Measurements from ENCODE around the gene NADK. TPM values are rescaled to one million over a fixed set of nuclear protein-coding genes. Genes with fewer than 3 reads are reported as not detected.
"Not testable (repeated sequence)": the region's sequence is repeated elsewhere in the genome, so short reads cannot be mapped to it uniquely, and the experiment has no call there.

The NADK gene
- total RNA-seq, 8 experiments from 2014 or later: 28.6 to 103 (median 41.1) TPM

GRCh38 chr1:1748686-1749321, 29.5 kb downstream of the NADK start:
- Histone ChIP-seq H3K4me1 (replicated peaks in 1 of 2) (peaks cover 18 to 20% of the 10 kb centered on the region in 2 donors), H3K4me3 (no peak overlapping the region), H3K27ac (peak overlapping the region in 1 of 2 donors; percentile 24)
- ATAC-seq (replicated peaks in 6 of 8): peak in 1 of 8 experiments; percentile 6
- in situ Hi-C loops (cut with MboI; ENCODE audit: low pct_unique_long_range_greater_than_20kb in 2 of 9, low sequenced_read_pairs in 9 of 9, unreplicated experiment in 9 of 9): no loop called here
- WGBS, 10 experiments: 36 to 68% (median 50%) methylated on average over 5 to 9 of the region's 18 CpGs; no CpG with 5 or more reads in 4 of the 10 experiments

DNA sequence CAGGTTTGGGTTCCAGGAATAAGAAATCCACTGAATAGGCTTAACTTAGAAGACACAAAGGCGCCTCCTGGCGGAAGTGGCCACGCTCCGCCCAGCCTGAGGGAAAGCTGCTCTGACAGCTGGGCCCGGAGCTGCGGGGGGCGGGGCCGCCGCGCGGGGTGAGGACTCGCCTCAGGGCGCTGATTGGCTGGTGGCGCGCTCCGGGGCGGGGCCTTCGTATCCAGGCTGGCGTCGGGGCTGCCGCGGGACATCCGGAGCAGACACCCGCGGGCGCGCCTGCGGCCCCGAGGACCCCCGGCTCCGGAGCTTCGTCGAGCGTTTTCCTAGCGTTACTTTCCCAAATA, 31.7 kb downstream of the NADK start:
- H3K4me1 ChIP-seq (replicated peaks in 1 of 2); in situ Hi-C loops (cut with MboI; ENCODE audit: low pct_unique_long_range_greater_than_20kb in 2 of 9, low sequenced_read_pairs in 9 of 9, unreplicated experiment in 9 of 9): not testable (repeated sequence)
- no CpG with 5 or more reads among the region's 35 CpGs for WGBS, 10 experiments
- peak; percentile 69 to 90 (median 82) for ATAC-seq (replicated peaks in 6 of 8)
- peak overlapping the region; percentile 100 for H3K27ac ChIP-seq
- peak overlapping the region; percentile 39 to 64 (median 46) for H3K4me3 ChIP-seq

DNA sequence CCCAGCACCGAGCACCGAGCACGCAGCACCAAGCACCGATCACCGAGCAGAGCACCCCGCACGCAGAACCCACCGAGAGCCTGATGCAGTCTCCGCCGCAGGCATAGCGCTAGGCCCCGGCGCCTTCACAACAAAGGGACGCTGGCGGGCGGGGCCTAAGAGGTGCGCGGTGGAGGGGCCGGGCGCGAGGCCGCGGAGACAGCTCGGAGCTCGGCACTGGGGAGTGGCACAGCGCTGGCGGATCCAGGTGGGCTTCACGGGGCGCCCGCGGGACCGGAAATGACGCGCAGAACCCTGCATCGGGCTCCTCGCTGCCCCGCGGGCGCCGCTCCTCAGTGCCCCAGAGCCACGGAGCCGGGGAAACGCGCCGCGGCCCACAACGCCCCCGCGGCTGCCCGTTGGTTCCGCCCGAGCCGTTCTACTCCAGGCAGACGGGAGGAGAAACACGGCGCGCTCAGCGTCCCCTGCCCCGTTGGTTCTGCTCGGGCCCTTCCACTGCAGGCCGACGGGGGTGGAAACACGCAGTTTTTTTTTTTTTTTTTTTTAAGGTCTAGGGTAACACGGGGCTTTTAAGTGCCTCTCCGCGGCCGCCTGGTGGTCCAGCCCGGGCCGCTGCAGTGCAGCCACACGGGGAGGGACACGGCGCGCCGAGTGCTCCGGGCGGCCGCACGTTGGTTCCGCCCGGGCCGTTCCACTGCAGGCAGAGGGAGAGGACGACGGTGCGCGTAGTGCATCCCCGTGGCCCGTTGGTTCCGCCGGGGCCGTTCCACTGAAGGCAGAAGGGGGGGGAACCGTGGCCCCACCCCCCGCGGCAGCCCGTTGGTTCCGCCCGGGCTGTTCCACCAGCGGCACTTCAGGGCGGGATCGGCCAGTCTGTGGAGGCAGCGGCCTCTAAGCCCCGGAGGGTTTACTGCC, 32.4 kb downstream of the NADK start:
- no CpG with 5 or more reads among the region's 101 CpGs for WGBS, 10 experiments
- H3K4me3 ChIP-seq: peak overlapping the region; percentile 39 to 64 (median 46)
- ATAC-seq (replicated peaks in 6 of 8): peak; percentile 70 to 89 (median 82)
- H3K4me1 ChIP-seq (replicated peaks in 1 of 2); in situ Hi-C loops (cut with MboI; ENCODE audit: low pct_unique_long_range_greater_than_20kb in 2 of 9, low sequenced_read_pairs in 9 of 9, unreplicated experiment in 9 of 9): not testable (repeated sequence)
- peak overlapping the region; percentile 100 for H3K27ac ChIP-seq

GRCh38 chr1:1742529-1742928, 35.7 kb downstream of the NADK start:
- in situ Hi-C loops (cut with MboI; ENCODE audit: low pct_unique_long_range_greater_than_20kb in 2 of 9, low sequenced_read_pairs in 9 of 9, unreplicated experiment in 9 of 9); ATAC-seq (replicated peaks in 6 of 8); H3K27ac ChIP-seq; H3K4me1 ChIP-seq (replicated peaks in 1 of 2); H3K4me3 ChIP-seq: not testable (repeated sequence)
- WGBS, 10 experiments: 67 to 100% (median 86%) methylated on average over 1 to 10 of the region's 11 CpGs; no CpG with 5 or more reads in 6 of the 10 experiments

DNA sequence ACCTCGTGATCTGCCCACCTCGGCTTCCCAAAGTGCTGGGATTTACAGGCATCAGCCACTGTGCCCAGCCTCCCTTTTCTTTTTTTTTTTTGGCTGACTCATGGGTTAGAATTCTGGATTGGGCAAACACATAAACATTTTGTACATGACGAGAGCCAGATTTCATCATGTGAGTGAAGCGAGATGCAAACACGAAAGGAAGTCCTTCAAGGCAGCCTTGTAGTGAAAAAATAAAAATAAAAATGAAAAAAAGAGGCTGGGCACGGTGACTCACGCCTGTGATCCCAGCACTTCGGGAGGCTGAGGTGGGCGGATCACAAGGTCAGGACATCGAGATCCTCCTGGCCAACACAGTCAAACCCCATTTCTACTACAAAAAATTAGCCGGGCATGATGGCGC, 37.3 kb downstream of the NADK start:
- H3K4me1 ChIP-seq (replicated peaks in 1 of 2); H3K4me3 ChIP-seq; in situ Hi-C loops (cut with MboI; ENCODE audit: low pct_unique_long_range_greater_than_20kb in 2 of 9, low sequenced_read_pairs in 9 of 9, unreplicated experiment in 9 of 9); H3K27ac ChIP-seq: not testable (repeated sequence)
- ATAC-seq (replicated peaks in 6 of 8): peak in 2 of 8 experiments; percentile 34 to 70
- 0 to 100% (median 89%) methylated on average over 2 to 9 of the region's 12 CpGs; no CpG with 5 or more reads in 3 of the 10 experiments for WGBS, 10 experiments

- H3K4me3 ChIP-seq; H3K4me1 ChIP-seq (replicated peaks in 1 of 2); H3K27ac ChIP-seq; in situ Hi-C loops (cut with MboI; ENCODE audit: low pct_unique_long_range_greater_than_20kb in 2 of 9, low sequenced_read_pairs in 9 of 9, unreplicated experiment in 9 of 9): not testable (repeated sequence)
- WGBS, 10 experiments: no CpG with 5 or more reads among the region's 22 CpGs
- ATAC-seq (replicated peaks in 6 of 8): peak in 3 of 8 experiments; percentile 19 to 30 (median 21)
Observed at GRCh38 chr1:1738799-1739337, 39.4 kb downstream of the NADK start.

GRCh38 chr1:1737675-1738590, 40.3 kb downstream of the NADK start:
- H3K4me1 ChIP-seq (replicated peaks in 1 of 2); H3K27ac ChIP-seq; H3K4me3 ChIP-seq; in situ Hi-C loops (cut with MboI; ENCODE audit: low pct_unique_long_range_greater_than_20kb in 2 of 9, low sequenced_read_pairs in 9 of 9, unreplicated experiment in 9 of 9): not testable (repeated sequence)
- ATAC-seq (replicated peaks in 6 of 8): peak in 5 of 8 experiments; percentile 15 to 51 (median 29)
- no CpG with 5 or more reads among the region's 44 CpGs for WGBS, 10 experiments

GRCh38 chr1:1732381-1732780, 45.9 kb downstream of the NADK start:
- H3K4me3 ChIP-seq: no peak overlapping the region
- ATAC-seq (replicated peaks in 6 of 8): no peak
- in situ Hi-C loops (cut with MboI; ENCODE audit: low pct_unique_long_range_greater_than_20kb in 2 of 9, low sequenced_read_pairs in 9 of 9, unreplicated experiment in 9 of 9): no loop called here
- 93 to 100% (median 100%) methylated on average over 1 to 15 of the region's 17 CpGs; no CpG with 5 or more reads in 3 of the 10 experiments for WGBS, 10 experiments
- no peaks in the 10 kb centered on the region for H3K4me1 ChIP-seq (replicated peaks in 1 of 2)
- no peak overlapping the region for H3K27ac ChIP-seq

DNA sequence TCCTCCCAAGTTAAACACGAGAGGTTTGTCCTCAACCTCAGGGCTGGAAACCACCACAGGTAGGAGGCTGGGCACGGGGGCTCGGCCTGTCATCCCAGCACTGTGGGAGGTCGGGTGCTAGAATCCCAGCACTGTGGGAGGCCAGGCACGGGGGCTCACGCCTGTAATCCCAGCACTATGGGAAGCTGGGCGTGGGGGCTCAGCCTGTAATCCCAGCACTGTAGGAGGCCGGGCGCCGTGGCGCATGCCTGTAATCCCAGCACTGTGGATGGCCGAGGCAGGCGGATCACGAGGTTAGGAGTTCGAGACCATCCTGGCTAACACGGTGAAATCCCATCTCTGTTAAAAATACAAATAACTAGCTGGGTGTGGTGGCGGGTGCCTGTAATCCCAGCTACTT, 47.4 kb downstream of the NADK start:
- in situ Hi-C loops (cut with MboI; ENCODE audit: low pct_unique_long_range_greater_than_20kb in 2 of 9, low sequenced_read_pairs in 9 of 9, unreplicated experiment in 9 of 9): no loop called here
- ATAC-seq (replicated peaks in 6 of 8): peak in 2 of 8 experiments; percentile 20
- no peak overlapping the region for H3K4me3 ChIP-seq
- no peak overlapping the region for H3K27ac ChIP-seq
- no peaks in the 10 kb centered on the region for H3K4me1 ChIP-seq (replicated peaks in 1 of 2)
- WGBS, 10 experiments: 74 to 100% (median 100%) methylated on average over 1 to 10 of the region's 17 CpGs; no CpG with 5 or more reads in 4 of the 10 experiments

DNA sequence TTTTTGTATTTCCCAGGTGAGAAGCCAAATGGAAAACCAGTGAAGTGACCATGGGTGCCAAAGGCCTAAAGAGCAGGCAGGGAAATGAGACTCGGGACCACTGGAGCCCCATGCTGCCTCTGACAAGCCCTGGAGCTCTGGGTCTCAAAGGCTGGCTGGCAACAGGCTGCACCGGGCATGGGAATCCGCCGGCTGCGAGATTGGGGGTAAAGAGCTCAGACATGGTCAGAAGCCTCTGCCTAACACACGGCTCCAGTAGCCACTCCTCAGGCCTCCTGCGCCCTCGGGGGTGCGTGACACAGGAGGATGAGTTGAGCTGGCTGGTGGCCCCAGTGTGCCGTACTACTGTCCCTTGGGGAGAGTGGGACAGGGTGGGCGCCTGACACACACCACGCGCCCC, 48.0 kb downstream of the NADK start:
- in situ Hi-C loops (cut with MboI; ENCODE audit: low pct_unique_long_range_greater_than_20kb in 2 of 9, low sequenced_read_pairs in 9 of 9, unreplicated experiment in 9 of 9); H3K4me1 ChIP-seq (replicated peaks in 1 of 2); H3K4me3 ChIP-seq; H3K27ac ChIP-seq: not testable (repeated sequence)
- ATAC-seq (replicated peaks in 6 of 8): peak in 3 of 8 experiments; percentile 9 to 32 (median 26)
- no CpG with 5 or more reads among the region's 13 CpGs for WGBS, 10 experiments

GRCh38 chr1:1729116-1729816, 49.0 kb downstream of the NADK start:
- H3K4me3 ChIP-seq; in situ Hi-C loops (cut with MboI; ENCODE audit: low pct_unique_long_range_greater_than_20kb in 2 of 9, low sequenced_read_pairs in 9 of 9, unreplicated experiment in 9 of 9); H3K4me1 ChIP-seq (replicated peaks in 1 of 2); ATAC-seq (replicated peaks in 6 of 8); H3K27ac ChIP-seq: not testable (repeated sequence)
- WGBS, 10 experiments: 17 to 100% (median 80%) methylated on average over 1 to 3 of the region's 18 CpGs; no CpG with 5 or more reads in 6 of the 10 experiments

All from motor neuron (in vitro differentiated cells).